Measurements from ENCODE around the gene UBXN4. TPM values are rescaled to one million over a fixed set of nuclear protein-coding genes. Genes with fewer than 3 reads are reported as not detected.

The UBXN4 gene
- total RNA-seq, 1 experiment from 2014 or later, result 65.4 TPM

DNA sequence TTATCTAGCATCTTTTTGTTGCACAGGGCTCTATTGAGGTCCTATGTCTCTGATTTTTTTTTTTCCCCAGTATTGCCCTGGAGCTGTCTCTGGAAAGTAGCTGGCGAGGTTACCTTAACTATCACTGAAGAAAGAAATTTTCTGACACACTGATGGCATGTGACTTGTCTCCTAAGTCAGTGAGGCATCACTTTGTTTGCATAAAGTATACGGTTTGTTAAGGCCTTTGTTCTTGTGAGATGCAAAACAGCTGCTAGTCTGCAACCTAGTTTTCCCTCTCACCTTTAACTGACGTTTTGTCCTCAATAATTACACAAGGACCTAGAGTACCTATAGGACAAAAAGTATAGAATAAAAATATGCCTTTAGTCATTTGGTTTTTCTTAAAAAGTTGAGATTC lies 41.8 kb downstream of the UBXN4 start:
- no CpG with 5 or more reads among the region's 3 CpGs for WGBS (ENCODE audit: extremely low coverage, insufficient read length, low lambda C conversion rate)
- Histone ChIP-seq H4K91ac (ENCODE audit: insufficient read length, low read depth, low read length) (no peak overlapping the region), H3K79me2 (ENCODE audit: insufficient read depth, low read length) (no peaks in the 10 kb centered on the region), H3K23ac (ENCODE audit: insufficient read length, low read depth, low read length) (no peak overlapping the region), H2BK120ac (ENCODE audit: low read depth, low read length, poor library complexity, severe bottlenecking) (no peak overlapping the region), H3K27ac (ENCODE audit: insufficient read length, low read depth, low read length) (no peak overlapping the region), H4K5ac (ENCODE audit: insufficient read length, low read depth, low read length) (no peak overlapping the region), H3K18ac (ENCODE audit: insufficient read length, low read depth, low read length) (no peak overlapping the region), H4K20me1 (ENCODE audit: control insufficient read depth, insufficient read depth, insufficient read length) (no peaks in the 10 kb centered on the region), H3K23me2 (ENCODE audit: insufficient read length, low read depth, low read length, poor library complexity, severe bottlenecking) (no peaks in the 10 kb centered on the region), H2AK5ac (ENCODE audit: insufficient read length, low read length) (no peak overlapping the region), H2BK5ac (ENCODE audit: insufficient read length, low read length) (no peak overlapping the region), H3K56ac (ENCODE audit: insufficient read length, low read depth, low read length) (no peak overlapping the region), H3K79me1 (ENCODE audit: insufficient read depth, low read depth, low read length, poor library complexity, severe bottlenecking) (no peaks in the 10 kb centered on the region), H2BK15ac (ENCODE audit: low read depth, low read length) (no peak overlapping the region), H3K4ac (ENCODE audit: low read depth, low read length) (no peak overlapping the region), H3K9me3 (ENCODE audit: control insufficient read depth, low read depth, low read length) (no peaks in the 10 kb centered on the region), H3K14ac (ENCODE audit: insufficient read depth, low read length) (no peak overlapping the region), H2BK12ac (ENCODE audit: insufficient read length, low read depth, low read length) (no peak overlapping the region), H4K8ac (replicated peaks; ENCODE audit: insufficient read length, low read depth, low read length) (no peak overlapping the region), H3T11ph (ENCODE audit: low read length) (no peak overlapping the region), H2BK20ac (ENCODE audit: low read depth, low read length, poor library complexity, severe bottlenecking) (no peak overlapping the region), H3K27me3 (ENCODE audit: insufficient read depth, low read length) (no peaks in the 10 kb centered on the region), H3K4me1 (ENCODE audit: insufficient read depth, low read length) (no peaks in the 10 kb centered on the region; the same call in none of the 2 replicates), H3K9ac (ENCODE audit: extremely low read depth, insufficient read length, low read length) (no peak overlapping the region), H2AFZ (ENCODE audit: low read length) (no peak overlapping the region), H3K4me2 (ENCODE audit: insufficient read depth, insufficient read length, low read length) (no peak overlapping the region)
- Mint-ChIP-seq H3K27me3 (ENCODE audit: low read depth) (no peaks in the 10 kb centered on the region), H3K9me3 (peaks cover 0 to 8% of the 10 kb centered on the region in 2 experiments; a peak in 3 of 5 replicates), H3K4me3 (no peak overlapping the region), H3K27ac (peak overlapping the region in 1 of 3 experiments; percentile 82; a peak in 2 of 7 replicates), H3K4me1 (peaks cover 23 to 24% of the 10 kb centered on the region in 2 experiments), H3K36me3 (ENCODE audit: insufficient read depth in 1 of 3, low read depth in 3 of 3) (peaks cover 52 to 78% (median 71%) of the 10 kb centered on the region in 3 experiments)
- no peak for DNase-seq
- TF ChIP-seq, protein P1, sequence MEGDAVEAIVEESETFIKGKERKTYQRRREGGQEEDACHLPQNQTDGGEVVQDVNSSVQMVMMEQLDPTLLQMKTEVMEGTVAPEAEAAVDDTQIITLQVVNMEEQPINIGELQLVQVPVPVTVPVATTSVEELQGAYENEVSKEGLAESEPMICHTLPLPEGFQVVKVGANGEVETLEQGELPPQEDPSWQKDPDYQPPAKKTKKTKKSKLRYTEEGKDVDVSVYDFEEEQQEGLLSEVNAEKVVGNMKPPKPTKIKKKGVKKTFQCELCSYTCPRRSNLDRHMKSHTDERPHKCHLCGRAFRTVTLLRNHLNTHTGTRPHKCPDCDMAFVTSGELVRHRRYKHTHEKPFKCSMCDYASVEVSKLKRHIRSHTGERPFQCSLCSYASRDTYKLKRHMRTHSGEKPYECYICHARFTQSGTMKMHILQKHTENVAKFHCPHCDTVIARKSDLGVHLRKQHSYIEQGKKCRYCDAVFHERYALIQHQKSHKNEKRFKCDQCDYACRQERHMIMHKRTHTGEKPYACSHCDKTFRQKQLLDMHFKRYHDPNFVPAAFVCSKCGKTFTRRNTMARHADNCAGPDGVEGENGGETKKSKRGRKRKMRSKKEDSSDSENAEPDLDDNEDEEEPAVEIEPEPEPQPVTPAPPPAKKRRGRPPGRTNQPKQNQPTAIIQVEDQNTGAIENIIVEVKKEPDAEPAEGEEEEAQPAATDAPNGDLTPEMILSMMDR (conservative IDR thresholded peaks at IDR 0.05), result no peak

Data from H9 (cell line).